Measurements from ENCODE around the gene LHPP.

Gene LHPP

DNA sequence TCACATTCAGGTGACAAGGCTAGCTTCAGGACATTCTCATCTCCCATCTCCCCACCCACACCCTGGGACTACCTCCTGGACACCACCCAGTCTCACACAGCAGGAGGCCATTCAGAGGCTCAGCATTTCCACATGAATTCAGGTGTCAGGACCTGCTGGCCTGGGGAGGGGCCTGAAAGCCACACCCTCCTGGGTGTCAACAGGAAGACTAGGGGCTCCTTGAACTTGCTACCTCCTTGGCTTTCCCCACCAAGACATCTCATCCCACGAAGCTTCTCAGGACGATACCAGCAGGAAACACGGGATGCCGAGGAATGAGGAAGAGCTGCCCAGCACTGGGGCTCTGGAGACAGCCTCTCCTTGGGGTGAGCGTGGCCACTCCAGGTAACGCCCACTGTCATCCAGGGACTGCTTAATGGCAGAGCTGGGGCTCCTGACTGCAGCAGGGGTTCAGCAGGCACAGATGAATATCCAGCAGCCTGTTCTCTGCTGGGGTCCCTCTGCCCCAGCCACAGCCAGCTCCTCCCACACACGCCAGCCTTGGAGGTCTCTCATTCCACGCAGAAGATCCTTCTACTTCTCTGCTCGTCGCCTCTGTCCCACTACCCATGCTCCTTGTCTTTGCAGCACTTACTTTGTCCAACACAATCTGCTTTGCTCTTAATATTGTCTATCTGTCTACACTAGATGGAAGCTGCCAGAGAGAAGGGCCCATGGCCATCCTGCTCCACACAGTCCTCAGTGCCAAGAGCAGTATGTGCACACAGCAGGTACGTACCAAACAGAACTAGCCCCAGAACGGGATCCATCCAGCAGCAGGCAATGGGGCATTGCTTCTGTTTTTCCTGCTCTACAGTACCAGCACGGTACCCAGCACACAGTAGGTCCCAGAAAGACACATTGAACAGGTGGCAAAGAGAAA lies 193.8 kb downstream of the LHPP start:
- TF ChIP-seq, protein P1, sequence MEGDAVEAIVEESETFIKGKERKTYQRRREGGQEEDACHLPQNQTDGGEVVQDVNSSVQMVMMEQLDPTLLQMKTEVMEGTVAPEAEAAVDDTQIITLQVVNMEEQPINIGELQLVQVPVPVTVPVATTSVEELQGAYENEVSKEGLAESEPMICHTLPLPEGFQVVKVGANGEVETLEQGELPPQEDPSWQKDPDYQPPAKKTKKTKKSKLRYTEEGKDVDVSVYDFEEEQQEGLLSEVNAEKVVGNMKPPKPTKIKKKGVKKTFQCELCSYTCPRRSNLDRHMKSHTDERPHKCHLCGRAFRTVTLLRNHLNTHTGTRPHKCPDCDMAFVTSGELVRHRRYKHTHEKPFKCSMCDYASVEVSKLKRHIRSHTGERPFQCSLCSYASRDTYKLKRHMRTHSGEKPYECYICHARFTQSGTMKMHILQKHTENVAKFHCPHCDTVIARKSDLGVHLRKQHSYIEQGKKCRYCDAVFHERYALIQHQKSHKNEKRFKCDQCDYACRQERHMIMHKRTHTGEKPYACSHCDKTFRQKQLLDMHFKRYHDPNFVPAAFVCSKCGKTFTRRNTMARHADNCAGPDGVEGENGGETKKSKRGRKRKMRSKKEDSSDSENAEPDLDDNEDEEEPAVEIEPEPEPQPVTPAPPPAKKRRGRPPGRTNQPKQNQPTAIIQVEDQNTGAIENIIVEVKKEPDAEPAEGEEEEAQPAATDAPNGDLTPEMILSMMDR (IDR thresholded peaks at IDR 0.05; ENCODE audit: control insufficient read depth, insufficient read depth, low read depth, low read length, missing control alignments), result no peak
- no peak overlapping the region for H3K4me3 ChIP-seq (ENCODE audit: control insufficient read depth, low read depth, low read length)
- no peak for DNase-seq (ENCODE audit: low read depth)

DNA sequence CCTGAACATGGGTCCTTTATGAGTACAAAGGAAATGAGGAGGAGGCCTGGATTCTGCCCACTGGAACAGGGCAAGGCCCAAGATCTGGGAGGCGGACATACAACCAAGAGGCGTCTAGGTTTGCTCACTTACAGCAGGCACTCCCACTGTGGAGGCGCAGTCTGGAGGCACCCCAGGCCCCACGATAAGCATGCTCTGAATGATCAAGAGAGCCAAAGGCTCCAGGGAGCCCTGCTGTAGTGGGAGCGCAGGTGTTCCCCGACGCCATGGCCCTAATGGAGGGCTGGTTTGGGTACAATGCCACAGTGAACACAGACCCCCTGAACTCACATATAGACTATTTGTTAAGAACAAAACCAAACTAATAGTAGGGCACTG lies 194.5 kb downstream of the LHPP start:
- TF ChIP-seq, protein P1 (IDR thresholded peaks at IDR 0.05; ENCODE audit: control insufficient read depth, insufficient read depth, low read depth, low read length, missing control alignments), result no peak
- no peak for DNase-seq (ENCODE audit: low read depth)

DNA sequence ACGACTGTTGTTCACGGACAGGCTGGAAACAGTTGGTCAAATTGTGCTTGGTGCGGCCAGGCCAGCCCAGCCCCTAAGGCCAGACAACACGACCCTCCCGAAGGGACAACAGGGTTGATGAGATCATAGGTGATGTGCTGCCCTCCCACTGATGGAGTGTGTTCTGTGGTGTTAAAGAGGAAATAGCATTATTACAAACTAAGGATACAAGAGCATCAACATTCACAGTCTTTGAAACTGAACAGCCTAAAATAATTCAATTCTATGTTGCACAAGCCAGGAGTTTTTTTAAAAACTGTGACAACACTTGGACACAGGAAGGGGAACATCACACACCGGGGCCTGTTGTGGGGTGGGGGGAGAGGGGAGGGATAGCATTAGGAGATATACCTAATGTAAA lies 194.9 kb downstream of the LHPP start:
- no peak overlapping the region for H3K4me3 ChIP-seq (ENCODE audit: control insufficient read depth, low read depth, low read length)
- TF ChIP-seq, protein P1 (IDR thresholded peaks at IDR 0.05; ENCODE audit: control insufficient read depth, insufficient read depth, low read depth, low read length, missing control alignments), result no peak
- no peak for DNase-seq (ENCODE audit: low read depth)

More for the DNA sequence above, 194.5 kb downstream of the LHPP start:
- H3K4me3 ChIP-seq (ENCODE audit: control insufficient read depth, low read depth, low read length), result no peak overlapping the region

DNA sequence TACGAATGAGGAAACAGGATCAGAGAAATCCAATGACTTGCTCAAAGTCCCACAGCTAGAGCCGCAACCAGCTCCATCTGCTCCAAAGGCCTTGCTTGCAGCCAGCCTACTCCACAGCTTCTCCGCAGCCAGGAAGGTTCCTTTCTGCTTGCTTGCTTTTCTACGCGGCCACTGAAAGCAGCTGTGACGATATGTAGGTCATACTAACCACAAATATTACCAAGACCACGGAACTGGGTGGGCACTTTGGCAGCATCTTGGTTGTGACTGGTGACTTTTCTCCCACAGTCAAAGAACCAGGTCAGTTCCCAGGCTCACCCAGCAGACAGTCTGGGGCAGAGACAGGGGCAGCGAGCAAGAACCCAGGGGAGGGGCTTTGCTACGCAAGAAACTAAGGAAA lies 196.2 kb downstream of the LHPP start:
- TF ChIP-seq, protein P1 (IDR thresholded peaks at IDR 0.05; ENCODE audit: control insufficient read depth, insufficient read depth, low read depth, low read length, missing control alignments), result no peak
- H3K4me3 ChIP-seq (ENCODE audit: control insufficient read depth, low read depth, low read length), result no peak overlapping the region
- DNase-seq (ENCODE audit: low read depth), result peak; percentile 49

DNA sequence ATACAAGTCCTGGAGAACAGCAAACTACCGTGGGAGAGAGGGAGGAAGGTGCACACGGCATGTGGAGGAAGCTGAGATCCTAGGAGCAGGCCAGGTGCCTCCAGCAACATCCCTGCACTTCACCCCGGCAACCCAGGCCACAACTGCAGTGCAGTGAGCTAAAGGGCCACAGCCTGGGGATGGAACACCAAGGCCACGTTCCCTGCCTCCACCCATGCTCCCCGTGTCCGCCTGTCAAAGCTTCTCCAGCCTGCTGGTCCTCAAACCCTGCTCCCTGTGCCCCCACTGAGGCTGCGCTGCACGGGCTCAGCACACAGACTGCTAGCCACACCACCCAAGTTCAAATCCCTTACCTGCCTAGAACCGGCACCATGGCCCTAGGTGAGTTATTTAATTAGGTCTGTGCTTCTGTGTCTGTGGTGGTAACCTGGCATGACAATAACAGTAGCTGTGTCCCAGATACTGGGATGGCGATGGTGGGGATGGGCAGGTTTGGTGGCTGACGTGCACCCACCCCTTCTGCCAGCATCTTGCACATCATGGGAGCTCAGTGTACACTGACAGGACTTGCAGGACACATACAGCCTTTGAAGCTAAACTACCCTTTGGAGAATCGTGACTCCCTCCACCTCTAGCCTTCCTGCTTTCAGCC lies 197.1 kb downstream of the LHPP start:
- TF ChIP-seq, protein P1 (IDR thresholded peaks at IDR 0.05; ENCODE audit: control insufficient read depth, insufficient read depth, low read depth, low read length, missing control alignments), result no peak
- no peak overlapping the region for H3K4me3 ChIP-seq (ENCODE audit: control insufficient read depth, low read depth, low read length)
- no peak for DNase-seq (ENCODE audit: low read depth)

DNA sequence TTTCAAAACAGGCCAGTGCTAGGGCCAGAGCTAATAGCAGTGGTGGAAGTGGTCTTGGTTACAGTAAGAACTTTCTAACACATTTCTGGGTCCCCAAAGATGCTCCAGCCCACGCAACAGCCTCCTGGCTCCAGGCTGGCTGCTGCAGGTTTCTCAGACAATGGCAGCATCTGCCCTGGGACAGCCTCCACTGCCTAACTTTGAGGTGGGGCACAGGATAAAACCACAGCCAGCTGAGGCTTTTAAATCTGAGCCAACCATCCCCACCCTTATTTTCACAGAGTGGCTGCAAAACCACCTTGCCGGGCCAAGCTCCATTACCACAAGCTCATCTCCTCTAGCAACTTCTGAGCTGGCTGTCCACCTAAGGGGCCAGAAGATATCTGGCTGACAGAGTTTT lies 197.8 kb downstream of the LHPP start:
- TF ChIP-seq, protein P1 (IDR thresholded peaks at IDR 0.05; ENCODE audit: control insufficient read depth, insufficient read depth, low read depth, low read length, missing control alignments), result no peak
- H3K4me3 ChIP-seq (ENCODE audit: control insufficient read depth, low read depth, low read length), result no peak overlapping the region
- no peak for DNase-seq (ENCODE audit: low read depth)

Measured in AG09309 (cell line).